ENCODE measurements around the gene SLC22A1. TPM values are rescaled to one million over a fixed set of nuclear protein-coding genes. Genes with fewer than 3 reads are reported as not detected.

The SLC22A1 gene
- polyA plus RNA-seq, 1 of the 3 experiments (the other 2 are of a cell fraction), result 0.20 TPM

DNA sequence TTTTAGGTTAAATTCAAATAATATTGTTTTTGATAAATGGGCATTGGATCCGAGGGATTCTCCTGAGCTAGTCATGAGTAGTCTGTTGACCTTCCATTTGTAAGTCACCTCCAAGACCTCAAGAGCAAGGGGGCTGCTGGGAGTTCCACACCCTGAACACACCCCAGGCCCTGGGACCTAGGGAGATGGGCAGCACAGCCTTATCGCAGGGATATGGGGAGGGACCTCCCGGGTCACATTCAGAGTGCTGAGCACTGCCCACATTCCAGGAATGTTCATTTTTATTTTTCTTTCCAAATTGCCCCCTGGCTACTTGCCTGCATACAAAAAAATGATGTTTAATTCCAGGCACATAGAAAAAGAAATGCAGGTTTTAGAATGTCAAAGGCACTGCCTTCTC, 81.5 kb downstream of the SLC22A1 start:
- Histone ChIP-seq H3K9me2 (no peaks in the 10 kb centered on the region), H3K4me2 (no peak overlapping the region), H3K4me1 (ENCODE audit: control insufficient read depth in 1 of 2, insufficient read depth in 2 of 2, low read depth in 1 of 2, low read length in 1 of 2) (no peaks in the 10 kb centered on the region), H3K27me3 (ENCODE audit: insufficient read depth) (no peaks in the 10 kb centered on the region; the same call in 1 of the 2 replicates), H3K27ac (ENCODE audit: low read depth in 2 of 2, low read length in 1 of 2) (no peak overlapping the region), H3K79me2 (ENCODE audit: insufficient read depth) (no peaks in the 10 kb centered on the region), H3F3A (replicated peaks; ENCODE audit: insufficient read depth) (no peaks in the 10 kb centered on the region), H3K36me3 (replicated peaks in 1 of 2; ENCODE audit: control insufficient read depth in 1 of 2, insufficient read depth in 2 of 2, low read length in 1 of 2) (no peaks in the 10 kb centered on the region), H2AFZ (ENCODE audit: low read depth) (no peak overlapping the region), H3K9ac (no peak overlapping the region), H4K20me1 (ENCODE audit: insufficient read depth) (no peaks in the 10 kb centered on the region), H3K9me3 (no peaks in the 10 kb centered on the region), H3K4me3 (ENCODE audit: low read depth in 2 of 2, low read length in 1 of 2) (no peak overlapping the region)
- ChIA-PET POLR2A (no interaction called here), CTCF (no interaction called here)
- no peak for DNase-seq
- WGBS (ENCODE audit: low lambda C conversion rate), result 6% methylated on average over 3 of the region's 3 CpGs
- TF ChIP-seq CHD2 (IDR thresholded peaks at IDR 0.05; ENCODE audit: low read length, partially characterized antibody) (no peak), USF2 (IDR thresholded peaks at IDR 0.05; ENCODE audit: borderline replicate concordance, low read depth, low read length) (no peak), EP300 (IDR thresholded peaks at IDR 0.05; ENCODE audit: borderline replicate concordance in 1 of 2, low read depth in 1 of 2, low read length in 1 of 2) (no peak), ZBTB33 (IDR thresholded peaks at IDR 0.05; ENCODE audit: borderline replicate concordance, low read depth) (no peak), FOSL2 (IDR thresholded peaks at IDR 0.05; ENCODE audit: borderline replicate concordance, low read depth) (no peak), RAD21 (IDR thresholded peaks at IDR 0.05; ENCODE audit: low read length) (no peak), FOXJ3 (CRISPR knock-in tag; IDR thresholded peaks at IDR 0.05) (no peak), RFX5 (IDR thresholded peaks at IDR 0.05; ENCODE audit: low read length) (no peak), MAX (IDR thresholded peaks at IDR 0.05; ENCODE audit: low read depth) (no peak), RXRA (IDR thresholded peaks at IDR 0.05; ENCODE audit: borderline replicate concordance, low read depth) (no peak), SIN3A (IDR thresholded peaks at IDR 0.05; ENCODE audit: borderline replicate concordance, low read depth, low read length) (no peak), PBX3 (IDR thresholded peaks at IDR 0.05) (no peak), GABPA (IDR thresholded peaks at IDR 0.05; ENCODE audit: low read depth) (no peak), MXI1 (IDR thresholded peaks at IDR 0.05; ENCODE audit: low read depth, low read length) (no peak), TCF12 (IDR thresholded peaks at IDR 0.05) (no peak), JUND (IDR thresholded peaks at IDR 0.05) (no peak), SMC3 (IDR thresholded peaks at IDR 0.05; ENCODE audit: low read depth, low read length) (no peak)
- TF ChIP-seq, protein P1, sequence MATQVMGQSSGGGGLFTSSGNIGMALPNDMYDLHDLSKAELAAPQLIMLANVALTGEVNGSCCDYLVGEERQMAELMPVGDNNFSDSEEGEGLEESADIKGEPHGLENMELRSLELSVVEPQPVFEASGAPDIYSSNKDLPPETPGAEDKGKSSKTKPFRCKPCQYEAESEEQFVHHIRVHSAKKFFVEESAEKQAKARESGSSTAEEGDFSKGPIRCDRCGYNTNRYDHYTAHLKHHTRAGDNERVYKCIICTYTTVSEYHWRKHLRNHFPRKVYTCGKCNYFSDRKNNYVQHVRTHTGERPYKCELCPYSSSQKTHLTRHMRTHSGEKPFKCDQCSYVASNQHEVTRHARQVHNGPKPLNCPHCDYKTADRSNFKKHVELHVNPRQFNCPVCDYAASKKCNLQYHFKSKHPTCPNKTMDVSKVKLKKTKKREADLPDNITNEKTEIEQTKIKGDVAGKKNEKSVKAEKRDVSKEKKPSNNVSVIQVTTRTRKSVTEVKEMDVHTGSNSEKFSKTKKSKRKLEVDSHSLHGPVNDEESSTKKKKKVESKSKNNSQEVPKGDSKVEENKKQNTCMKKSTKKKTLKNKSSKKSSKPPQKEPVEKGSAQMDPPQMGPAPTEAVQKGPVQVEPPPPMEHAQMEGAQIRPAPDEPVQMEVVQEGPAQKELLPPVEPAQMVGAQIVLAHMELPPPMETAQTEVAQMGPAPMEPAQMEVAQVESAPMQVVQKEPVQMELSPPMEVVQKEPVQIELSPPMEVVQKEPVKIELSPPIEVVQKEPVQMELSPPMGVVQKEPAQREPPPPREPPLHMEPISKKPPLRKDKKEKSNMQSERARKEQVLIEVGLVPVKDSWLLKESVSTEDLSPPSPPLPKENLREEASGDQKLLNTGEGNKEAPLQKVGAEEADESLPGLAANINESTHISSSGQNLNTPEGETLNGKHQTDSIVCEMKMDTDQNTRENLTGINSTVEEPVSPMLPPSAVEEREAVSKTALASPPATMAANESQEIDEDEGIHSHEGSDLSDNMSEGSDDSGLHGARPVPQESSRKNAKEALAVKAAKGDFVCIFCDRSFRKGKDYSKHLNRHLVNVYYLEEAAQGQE (IDR thresholded peaks at IDR 0.05; ENCODE audit: low read depth, low read length), result no peak
- TF ChIP-seq, protein P2, sequence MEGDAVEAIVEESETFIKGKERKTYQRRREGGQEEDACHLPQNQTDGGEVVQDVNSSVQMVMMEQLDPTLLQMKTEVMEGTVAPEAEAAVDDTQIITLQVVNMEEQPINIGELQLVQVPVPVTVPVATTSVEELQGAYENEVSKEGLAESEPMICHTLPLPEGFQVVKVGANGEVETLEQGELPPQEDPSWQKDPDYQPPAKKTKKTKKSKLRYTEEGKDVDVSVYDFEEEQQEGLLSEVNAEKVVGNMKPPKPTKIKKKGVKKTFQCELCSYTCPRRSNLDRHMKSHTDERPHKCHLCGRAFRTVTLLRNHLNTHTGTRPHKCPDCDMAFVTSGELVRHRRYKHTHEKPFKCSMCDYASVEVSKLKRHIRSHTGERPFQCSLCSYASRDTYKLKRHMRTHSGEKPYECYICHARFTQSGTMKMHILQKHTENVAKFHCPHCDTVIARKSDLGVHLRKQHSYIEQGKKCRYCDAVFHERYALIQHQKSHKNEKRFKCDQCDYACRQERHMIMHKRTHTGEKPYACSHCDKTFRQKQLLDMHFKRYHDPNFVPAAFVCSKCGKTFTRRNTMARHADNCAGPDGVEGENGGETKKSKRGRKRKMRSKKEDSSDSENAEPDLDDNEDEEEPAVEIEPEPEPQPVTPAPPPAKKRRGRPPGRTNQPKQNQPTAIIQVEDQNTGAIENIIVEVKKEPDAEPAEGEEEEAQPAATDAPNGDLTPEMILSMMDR (IDR thresholded peaks at IDR 0.05), result no peak
